Panc1 (cell line): ENCODE measurements around the gene HES1. TPM values are rescaled to one million over a fixed set of nuclear protein-coding genes. Genes with fewer than 3 reads are reported as not detected.
"Not testable (repeated sequence)": the region's sequence is repeated elsewhere in the genome, so short reads cannot be mapped to it uniquely, and the experiment has no call there.

Experiments used
- ATAC-seq: fragments of 200-7000 bp; cut with Tn5 transposase; 2 replicates; pipeline ENCODE4 v1.9.1; 2020; ENCODE audit warnings: mild to moderate bottlenecking, moderate library complexity
- BruUV-seq: library from RNA; stranded (reverse); fragments of 400-500 nt; replicated peaks from 2 replicates; lab custom pipeline; 2021; lab: Mats Ljungman, UMichigan
- CTCF ChIA-PET: fragments of 300-600 bp; sonication (Branson Sonifier 250); formaldehyde crosslinking; loops from one replicate; lab custom pipeline; 2022; ENCODE audit warnings: antibody characterized with exemption; lab: Charles Lee
- POLR2A ChIA-PET: fragments of 300-600 bp; sonication (Branson Sonifier 250); formaldehyde crosslinking; loops from one replicate; lab custom pipeline; 2022; ENCODE audit warnings: antibody characterized with exemption; lab: Charles Lee
- DNase-seq: peaks from one replicate; pipeline ENCODE4 v3.0.0-alpha.2; 2010; ENCODE audit warnings: low read depth, low spot score
- H3K27ac ChIP-seq: 2 replicates; pipeline ENCODE4 v1.5.1; 2011; ENCODE audit warnings: mild to moderate bottlenecking, low read length, inconsistent platforms
- H3K27me3 ChIP-seq: fragments of 200-500 bp; sonication (Bioruptor generic); 2 replicates; pipeline ENCODE4 v1.6.0; 2014; ENCODE audit warnings: low read length, inconsistent platforms; ENCODE audit not compliant: control insufficient read depth, insufficient read depth
- H3K36me3 ChIP-seq: fragments of 200-500 bp; sonication (Bioruptor generic); 2 replicates; pipeline ENCODE4 v1.5.1; 2014; ENCODE audit warnings: inconsistent platforms, mild to moderate bottlenecking, low read length, moderate library complexity; ENCODE audit not compliant: control insufficient read depth, insufficient read depth
- H3K4me1 ChIP-seq: 2 replicates; pipeline ENCODE4 v1.5.1; 2011; ENCODE audit warnings: inconsistent platforms, mild to moderate bottlenecking, low read length, moderate library complexity; ENCODE audit not compliant: control insufficient read depth, insufficient read depth
- H3K4me3 ChIP-seq, 2 experiments: 2 replicates each; pipeline ENCODE4 v1.5.1; 2011 to 2012; ENCODE audit warnings: low read depth in 2 of 2, low read length in 2 of 2, mild to moderate bottlenecking in 2 of 2, inconsistent platforms in 1 of 2, moderate library complexity in 1 of 2
- H3K9me3 ChIP-seq: fragments of 200-500 bp; sonication (Bioruptor generic); 2 replicates; pipeline ENCODE4 v1.5.1; 2014; ENCODE audit warnings: low read depth, mild to moderate bottlenecking, inconsistent platforms, low read length, moderate library complexity; ENCODE audit not compliant: control insufficient read depth, insufficient read depth
- CTCF ChIP-seq: fragments of 450-650 bp; IDR thresholded peaks from 2 replicates; pipeline ENCODE4 v1.5.1; 2017; ENCODE audit warnings: mild to moderate bottlenecking
- POLR2AphosphoS5 ChIP-seq: IDR thresholded peaks from 2 replicates; pipeline ENCODE4 v1.6.1; 2012; ENCODE audit warnings: mild to moderate bottlenecking, low read depth, low read length, moderate library complexity
- REST ChIP-seq, 2 experiments: IDR thresholded peaks; 2 replicates each; pipeline ENCODE4 v1.6.1; 2011 to 2012; ENCODE audit warnings: low read depth in 2 of 2, control low read depth in 1 of 2, low read length in 1 of 2, mild to moderate bottlenecking in 1 of 2, moderate library complexity in 1 of 2; ENCODE audit not compliant: insufficient read depth in 1 of 2
- SIN3A ChIP-seq: IDR thresholded peaks from 2 replicates; pipeline ENCODE4 v1.6.1; 2012; ENCODE audit warnings: low read depth, mild to moderate bottlenecking, low read length, moderate library complexity, borderline replicate concordance; ENCODE audit not compliant: insufficient read depth
- TCF7L2 ChIP-seq: IDR thresholded peaks from 2 replicates; pipeline ENCODE4 v1.6.1; 2011; ENCODE audit warnings: mild to moderate bottlenecking, low read depth, low read length, inconsistent platforms
- in situ Hi-C: cut with HindIII; loops from 2 replicates; pipeline ENCODE4 v1.10.0; 2016; ENCODE audit warnings: low sequenced_read_pairs, low pct_unique_long_range_greater_than_20kb
- intact Hi-C: fragments of 100-400 bp; cut with micrococcal nuclease; formaldehyde crosslinking; loops from one replicate; pipeline ENCODE4 v1.10.0; 2022; ENCODE audit not compliant: unreplicated experiment
- total RNA-seq: library from RNA; stranded (reverse); gene quantifications from one replicate; pipeline ENCODE4 v1.2.1, GENCODE V29; 2021; ENCODE audit not compliant: unreplicated experiment

The HES1 gene
- total RNA-seq, 1 experiment from 2014 or later, result 28.5 TPM

- intact Hi-C loops (no loop called here), in situ Hi-C loops (no loop called here)
- DNase-seq, result no peak
- ATAC-seq, result no peak
- H3K4me1 ChIP-seq, result peaks cover 29% of the 10 kb centered on the region
- BruUV-seq, result no TSS peak
- H3K36me3 ChIP-seq, result no peaks in the 10 kb centered on the region
- POLR2A ChIA-PET, result no interaction called here
- TF ChIP-seq TCF7L2 (no peak), SIN3A (no peak), POLR2AphosphoS5 (no peak), REST (IDR thresholded peaks at IDR 0.05; ENCODE audit: insufficient read depth in 1 of 2, low read depth in 2 of 2, low read length in 1 of 2) (no peak), CTCF (no peak)
- no peaks in the 10 kb centered on the region for H3K9me3 ChIP-seq
- no peaks in the 10 kb centered on the region for H3K27me3 ChIP-seq
- CTCF ChIA-PET, result no interaction called here
- no peak overlapping the region for H3K4me3 ChIP-seq
- no peak overlapping the region for H3K27ac ChIP-seq
Observed at GRCh38 chr3:194126790-194127189, 9.2 kb upstream of the HES1 start.

- no peaks in the 10 kb centered on the region for H3K36me3 ChIP-seq
- TF ChIP-seq REST (IDR thresholded peaks at IDR 0.05; ENCODE audit: insufficient read depth in 1 of 2, low read depth in 2 of 2, low read length in 1 of 2), result no peak
- TF ChIP-seq SIN3A, result no peak
- TF ChIP-seq CTCF, result no peak; the same call in 1 of the 2 replicates
- no peak for TF ChIP-seq TCF7L2
- TF ChIP-seq POLR2AphosphoS5, result no peak
- no peak for DNase-seq
- in situ Hi-C loops (no loop called here), intact Hi-C loops (no loop called here)
- CTCF ChIA-PET, result no interaction called here
- H3K27ac ChIP-seq, result no peak overlapping the region
- no peaks in the 10 kb centered on the region for H3K9me3 ChIP-seq
- BruUV-seq, result no TSS peak
- POLR2A ChIA-PET, result interaction anchor here (0.6 kb wide), 1 partner anchor 10 kb away, joined by 11 read pairs; no protein-coding TSS in a partner anchor
- no peak overlapping the region for H3K4me3 ChIP-seq
- H3K27me3 ChIP-seq, result no peaks in the 10 kb centered on the region
- peaks cover 38% of the 10 kb centered on the region for H3K4me1 ChIP-seq
- no peak for ATAC-seq
Observed at GRCh38 chr3:194128202-194128918, 7.6 kb upstream of the HES1 start.

- intact Hi-C loops, result not testable (repeated sequence)
Observed at GRCh38 chr3:194128919-194129295, 7.0 kb upstream of the HES1 start.

More at GRCh38 chr3:194128919-194129295, 7.0 kb upstream of the HES1 start:
- in situ Hi-C loops, H3K9me3 ChIP-seq, DNase-seq, H3K27ac ChIP-seq, ATAC-seq, BruUV-seq, H3K27me3 ChIP-seq, H3K36me3 ChIP-seq, H3K4me3 ChIP-seq, CTCF ChIA-PET: not testable (repeated sequence)
- H3K4me1 ChIP-seq, result peaks cover 42% of the 10 kb centered on the region
- POLR2A ChIA-PET, result interaction anchor here (0.6 kb wide), 1 partner anchor 11 kb away, joined by 11 read pairs; no protein-coding TSS in a partner anchor
